GM21526 (cell line): ENCODE measurements around the gene CYP4F2.
"Not testable (repeated sequence)": the region's sequence is repeated elsewhere in the genome, so short reads cannot be mapped to it uniquely, and the experiment has no call there.

ENCODE experiments used
- ATAC-seq: cut with Tn5 transposase; IDR thresholded peaks from one replicate; pipeline ENCODE4 v1.9.1; 2021; ENCODE audit warnings: moderate library complexity; ENCODE audit not compliant: unreplicated experiment, low FRiP score

CYP4F2 gene

DNA sequence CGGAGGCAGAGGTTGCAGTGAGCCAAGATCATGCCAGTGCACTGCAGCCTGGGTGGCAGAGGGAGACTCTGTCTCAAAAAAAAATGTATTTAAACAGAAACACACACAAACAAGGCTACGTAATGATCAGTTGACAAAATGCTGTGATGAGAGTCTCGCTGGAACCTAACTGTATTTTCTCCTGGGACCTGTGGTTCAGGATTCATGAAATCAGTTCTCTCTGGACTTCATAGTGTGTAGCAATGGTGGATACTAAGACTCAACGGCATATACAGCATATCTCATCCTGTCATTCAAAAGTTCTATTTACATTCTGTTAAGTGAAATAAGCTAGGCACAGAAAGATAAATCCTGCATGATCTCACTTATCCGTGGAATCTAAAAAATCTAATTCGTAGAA, 37.4 kb downstream of the CYP4F2 start:
- no peak for ATAC-seq

DNA sequence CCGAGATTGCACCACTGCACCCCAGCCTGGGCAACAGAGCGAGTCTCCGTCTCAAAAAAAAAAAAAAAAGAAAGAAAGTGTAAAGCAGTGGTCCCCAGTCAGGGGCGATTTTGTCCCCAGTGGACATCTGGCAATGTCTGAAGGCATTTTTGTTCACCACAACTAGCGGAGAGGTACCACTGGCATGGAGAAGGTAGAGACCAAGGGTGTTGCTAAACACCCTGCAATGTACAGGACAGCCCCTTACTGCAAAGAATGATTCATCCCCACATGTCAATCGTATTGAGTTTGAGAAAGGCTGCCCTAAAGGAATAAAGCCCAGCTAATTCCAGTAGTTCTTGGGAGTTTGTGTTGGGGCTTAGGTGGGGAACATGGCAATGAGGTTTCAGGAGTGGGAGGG, 38.7 kb downstream of the CYP4F2 start:
- ATAC-seq: no peak

DNA sequence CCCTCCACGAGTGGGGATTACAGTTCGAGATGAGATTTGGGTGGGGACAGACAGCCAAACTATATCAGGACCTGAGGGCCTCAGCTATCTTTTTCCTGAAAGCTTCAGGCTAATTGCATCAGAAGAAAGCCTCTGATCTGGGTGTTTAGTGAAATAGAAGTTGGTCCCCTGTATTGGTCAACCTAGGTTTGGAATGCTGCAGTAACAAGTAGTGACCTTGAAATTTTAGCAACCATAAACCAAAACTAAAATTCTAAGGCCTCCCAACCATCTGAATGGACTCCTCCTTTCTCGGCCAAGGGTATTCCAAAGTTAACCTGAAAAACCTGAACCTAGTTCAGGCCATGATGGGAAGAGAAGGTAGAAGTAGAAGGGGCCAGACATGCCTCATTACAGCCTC, 47.5 kb downstream of the CYP4F2 start:
- no peak for ATAC-seq

GRCh38 chr19:15846923-15847322, 51.0 kb downstream of the CYP4F2 start:
- ATAC-seq: no peak

DNA sequence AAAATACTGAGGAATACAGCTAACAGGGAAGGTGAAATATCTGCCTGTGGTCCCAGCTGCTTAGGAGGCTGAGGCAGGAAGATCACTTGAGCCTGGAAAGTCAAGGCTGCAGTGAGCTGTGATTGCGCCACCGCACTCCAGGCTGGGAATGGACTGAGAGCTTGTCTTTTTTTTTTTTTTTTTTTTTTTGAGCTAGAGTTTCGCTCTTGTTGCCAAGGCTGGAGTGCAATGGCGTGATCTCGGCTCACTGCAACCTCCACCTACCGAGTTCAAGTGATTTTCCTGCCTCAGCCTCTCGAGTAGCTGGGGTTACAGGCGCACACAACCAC, 54.0 kb downstream of the CYP4F2 start:
- not testable (repeated sequence) for ATAC-seq

- ATAC-seq: no peak
These were observed 54.5 kb downstream of the CYP4F2 start for GRCh38 chr19:15843203-15843893.

DNA sequence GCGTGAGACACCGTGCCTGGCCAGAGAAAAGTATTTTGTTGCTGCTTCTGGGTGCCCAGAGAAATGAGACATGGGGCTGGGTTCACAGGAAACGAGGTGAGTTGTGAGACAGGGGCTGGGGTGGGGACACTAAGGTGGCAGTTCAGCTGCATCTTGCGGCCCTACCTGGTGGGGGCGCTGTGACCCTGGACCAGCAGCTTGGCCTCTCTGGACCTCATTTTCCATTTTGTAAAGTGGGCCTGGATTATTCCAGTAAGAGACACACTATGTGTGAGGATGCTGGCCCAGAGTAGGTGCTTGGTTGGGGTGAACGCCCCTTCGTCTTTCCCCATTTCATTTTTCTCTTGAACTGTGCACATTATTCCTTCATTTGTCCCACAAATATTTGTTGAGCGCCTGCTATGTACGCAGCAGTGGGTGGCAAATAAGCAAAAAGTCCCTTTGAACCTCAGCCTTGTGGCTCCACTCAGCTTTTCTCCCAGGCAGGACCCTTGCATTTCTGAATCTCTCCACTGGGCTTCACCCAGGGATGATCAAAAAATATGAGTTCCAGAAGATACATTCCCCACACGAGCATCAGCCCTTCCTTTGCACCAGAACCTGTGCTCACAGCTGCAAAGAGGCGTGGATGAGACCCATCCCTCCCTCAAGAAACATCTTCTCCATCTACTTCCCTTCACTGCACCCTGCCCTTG, 55.9 kb downstream of the CYP4F2 start:
- ATAC-seq: no peak

DNA sequence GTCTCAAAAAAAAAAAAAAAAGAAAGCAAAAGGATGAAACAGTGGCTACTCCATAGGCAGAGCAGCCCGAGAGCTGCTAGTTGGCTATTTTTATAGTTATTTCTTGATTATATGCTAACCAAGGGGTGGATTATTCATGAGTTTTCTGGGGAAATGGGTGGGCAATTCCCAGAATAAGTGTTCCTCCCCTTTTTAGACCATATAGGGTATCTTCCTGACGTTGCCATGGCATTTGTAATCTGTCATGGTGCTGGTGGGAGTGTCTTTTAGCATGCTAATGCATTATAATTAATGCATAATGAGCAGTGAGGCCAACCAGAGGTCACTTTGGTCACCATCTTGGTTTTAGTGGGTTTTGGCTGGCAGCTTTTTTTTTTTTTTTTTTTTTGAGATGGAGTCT, 57.0 kb downstream of the CYP4F2 start:
- ATAC-seq: no peak

DNA sequence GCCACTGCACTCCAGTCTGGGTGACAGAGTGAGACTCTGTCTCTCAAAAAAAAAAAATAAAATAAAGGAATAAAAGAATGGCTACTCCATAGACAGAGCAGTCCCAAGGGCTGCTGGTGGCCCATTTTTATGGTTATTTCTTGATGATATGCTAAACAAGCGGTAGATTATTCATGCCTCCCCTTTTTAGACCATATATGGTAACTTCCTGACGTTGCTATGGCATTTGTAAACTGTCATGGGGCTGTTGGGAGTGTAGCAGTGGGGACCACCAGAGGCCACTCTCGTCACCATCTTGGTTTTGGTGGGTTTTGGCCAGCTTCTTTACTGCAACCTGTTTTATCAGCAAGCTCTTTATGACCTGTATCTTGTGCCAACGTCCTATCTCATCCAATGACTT, 58.0 kb downstream of the CYP4F2 start:
- ATAC-seq: not testable (repeated sequence)

DNA sequence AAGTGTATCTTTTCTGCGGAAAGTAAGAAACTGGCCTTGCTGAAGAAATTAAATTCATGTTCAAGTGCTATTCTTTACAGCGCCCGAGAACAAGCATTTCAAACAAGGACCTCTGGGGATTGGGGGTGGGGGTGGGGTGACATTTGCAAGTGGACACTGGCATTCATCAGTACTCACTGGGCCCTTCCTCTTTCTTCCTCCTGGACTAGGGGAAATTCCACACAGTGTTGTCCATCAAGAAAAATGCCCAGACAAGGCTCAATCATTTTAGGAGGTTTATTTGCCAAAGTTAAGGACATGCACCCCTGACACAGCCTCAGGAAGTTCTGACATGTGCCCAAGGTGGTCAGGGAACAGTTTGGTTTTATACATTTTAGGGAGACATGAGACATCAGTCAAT, 59.5 kb downstream of the CYP4F2 start:
- ATAC-seq: no peak

DNA sequence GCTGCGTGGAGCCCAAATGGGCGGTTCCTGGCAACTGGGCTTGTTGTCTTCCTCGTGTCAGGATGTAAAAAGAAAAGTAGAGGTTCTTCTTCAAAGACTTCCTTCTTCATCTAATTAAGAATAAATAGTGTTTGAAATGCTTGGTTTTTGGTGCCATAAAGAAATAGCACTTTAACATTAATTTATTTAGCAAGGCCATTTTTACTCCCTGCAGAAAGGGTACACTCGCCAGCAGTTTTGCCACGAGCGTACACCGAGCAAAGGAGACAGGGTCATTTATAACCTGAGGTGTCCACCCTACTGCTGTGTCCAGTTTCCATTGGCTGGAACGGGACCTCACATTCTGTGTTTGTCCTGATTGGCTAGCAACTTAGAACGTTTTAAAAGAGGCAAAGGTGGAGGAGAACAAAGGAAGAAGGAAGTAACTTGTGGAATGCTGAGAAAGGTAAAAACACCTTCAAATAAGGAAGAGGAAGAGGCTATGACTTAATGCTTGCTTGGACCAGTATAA, 60.6 kb downstream of the CYP4F2 start:
- ATAC-seq: no peak

GRCh38 chr19:15836330-15837220, 61.3 kb downstream of the CYP4F2 start:
- ATAC-seq: peak; percentile 90

DNA sequence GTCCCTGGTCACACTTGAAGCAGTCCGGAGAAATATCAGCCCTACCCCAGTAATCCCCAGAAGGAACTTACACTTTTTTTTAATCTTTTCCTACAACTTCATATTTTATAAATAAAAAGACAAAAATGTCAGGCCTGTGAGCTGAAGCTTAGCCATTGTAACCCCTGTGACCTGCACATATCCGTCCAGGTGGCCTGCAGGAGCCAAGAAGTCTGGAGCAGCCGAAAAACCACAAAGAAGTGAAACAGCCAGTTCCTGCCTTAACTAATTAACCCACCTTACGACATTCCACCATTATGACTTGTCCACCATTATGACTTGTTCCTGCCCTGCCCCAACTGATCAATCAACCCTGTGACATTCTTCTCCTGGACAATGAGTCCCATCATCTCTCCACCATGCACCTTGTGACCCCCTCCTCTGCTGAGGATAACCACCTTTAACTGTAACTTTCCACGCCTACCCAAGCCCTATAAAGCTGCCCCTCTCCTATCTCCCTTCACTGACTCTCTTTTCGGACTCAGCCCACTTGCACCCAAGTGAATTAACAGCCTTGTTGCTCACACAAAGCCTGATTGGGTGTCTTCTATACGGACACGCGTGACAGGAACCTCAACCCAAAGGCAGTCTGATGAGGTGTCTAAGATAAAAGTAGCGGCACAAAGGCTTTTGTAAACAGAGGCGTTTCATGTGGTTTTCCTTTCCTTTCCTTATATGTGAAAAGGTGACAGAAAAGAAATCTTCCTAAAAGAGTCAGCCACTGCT, 62.1 kb downstream of the CYP4F2 start:
- ATAC-seq: not testable (repeated sequence)

GRCh38 chr19:15834232-15834631, 63.6 kb downstream of the CYP4F2 start:
- not testable (repeated sequence) for ATAC-seq

DNA sequence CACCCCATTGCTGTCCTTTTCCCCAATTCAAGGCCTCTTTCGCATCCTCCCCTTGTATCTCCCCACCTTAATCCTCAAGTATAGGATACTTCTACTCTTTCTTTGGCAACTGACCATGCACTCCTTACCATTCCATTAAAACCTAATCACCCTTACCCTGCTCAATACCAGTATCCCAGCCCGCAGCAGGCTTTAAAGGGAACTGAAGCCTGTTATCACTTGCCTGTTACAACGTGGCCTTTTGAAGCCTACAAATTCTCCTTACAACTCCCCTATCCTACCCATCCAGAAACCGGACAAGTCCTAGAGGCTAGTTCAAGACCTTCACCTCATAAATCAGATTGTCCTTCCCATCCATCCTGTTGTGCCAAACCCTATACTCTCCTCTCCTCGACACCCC, 66.2 kb downstream of the CYP4F2 start:
- no peak for ATAC-seq

GRCh38 chr19:15829786-15830185, 68.1 kb downstream of the CYP4F2 start:
- no peak for ATAC-seq

DNA sequence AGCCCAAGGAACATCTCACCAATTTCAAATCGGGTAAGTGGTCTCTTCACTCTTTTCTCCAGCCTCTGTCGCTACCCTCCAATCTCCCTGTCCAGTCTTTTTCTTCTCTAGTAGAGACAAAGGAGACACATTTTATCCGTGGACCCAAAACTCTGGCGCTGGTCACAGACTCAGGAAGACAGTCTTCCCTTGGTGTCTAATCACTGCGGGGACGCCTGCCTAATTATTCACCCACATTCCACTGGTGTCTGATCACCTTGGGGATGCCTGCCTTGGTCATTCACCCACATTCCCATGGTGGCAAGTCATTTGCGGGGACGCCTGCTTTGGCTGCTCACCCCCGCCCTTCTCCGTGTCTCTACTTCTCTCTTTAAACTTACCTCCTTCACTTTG, 68.6 kb downstream of the CYP4F2 start:
- ATAC-seq: no peak

GRCh38 chr19:15828611-15829305, 69.1 kb downstream of the CYP4F2 start:
- ATAC-seq: not testable (repeated sequence)

- ATAC-seq: no peak
These were observed 69.7 kb downstream of the CYP4F2 start for GRCh38 chr19:15828121-15828610.
